Caco-2 (cell line): Measurements from ENCODE around the gene NLRP6. TPM values are rescaled to one million over a fixed set of nuclear protein-coding genes. Genes with fewer than 3 reads are reported as not detected.

Experiments
- BruUV-seq: library from RNA; stranded (reverse); fragments of 400-500 nt; replicated peaks from 2 replicates; lab custom pipeline; 2021; lab: Mats Ljungman, UMichigan
- CTCF ChIA-PET: fragments of 300-600 bp; sonication (Branson Sonifier 250); formaldehyde crosslinking; loops from one replicate; lab custom pipeline; 2022; ENCODE audit warnings: antibody characterized with exemption; lab: Charles Lee
- POLR2A ChIA-PET: fragments of 300-600 bp; sonication (Branson Sonifier 250); formaldehyde crosslinking; loops from one replicate; lab custom pipeline; 2022; ENCODE audit warnings: antibody characterized with exemption; lab: Charles Lee
- DNase-seq, 2 experiments: peaks; one replicate each; pipeline versions ENCODE4 v3.0.0 to v3.0.0-alpha.2; 2020 to 2022
- H3K27me3 ChIP-seq: replicated peaks from 2 replicates; pipeline ENCODE4 v1.6.0; 2011; ENCODE audit warnings: low read length; ENCODE audit not compliant: control insufficient read depth, insufficient read depth
- H3K36me3 ChIP-seq: 2 replicates; pipeline ENCODE4 v1.5.1; 2011; ENCODE audit warnings: low read length; ENCODE audit not compliant: control insufficient read depth, insufficient read depth
- H3K4me1 ChIP-seq: fragments of 250-450 bp; sonication (Bioruptor Pico); 2 replicates; pipeline ENCODE4 v1.5.1; 2020; ENCODE audit warnings: mild to moderate bottlenecking
- H3K4me3 ChIP-seq: 2 replicates; pipeline ENCODE4 v1.5.1; 2011; ENCODE audit warnings: low read depth, mild to moderate bottlenecking, control low read depth, low read length
- H3K9me3 ChIP-seq: fragments of 250-450 bp; sonication (Bioruptor Pico); 2 replicates; pipeline ENCODE4 v1.5.1; 2020; ENCODE audit warnings: mild to moderate bottlenecking, moderate library complexity
- H3K27ac Mint-ChIP-seq: one replicate; pipeline ENCODE4 v1.8.0; 2022; ENCODE audit warnings: mixed read lengths; ENCODE audit not compliant: unreplicated experiment
- H3K27me3 Mint-ChIP-seq: one replicate; pipeline ENCODE4 v1.8.0; 2022; ENCODE audit warnings: mixed read lengths; ENCODE audit not compliant: insufficient read depth, unreplicated experiment
- H3K36me3 Mint-ChIP-seq: one replicate; pipeline ENCODE4 v1.8.0; 2022; ENCODE audit warnings: mild to moderate bottlenecking, mixed read lengths; ENCODE audit not compliant: insufficient read depth, unreplicated experiment
- H3K4me1 Mint-ChIP-seq: one replicate; pipeline ENCODE4 v1.8.0; 2022; ENCODE audit warnings: low read depth, mixed read lengths; ENCODE audit not compliant: unreplicated experiment
- H3K4me3 Mint-ChIP-seq: one replicate; pipeline ENCODE4 v1.8.0; 2022; ENCODE audit warnings: mild to moderate bottlenecking, moderate library complexity, mixed read lengths; ENCODE audit not compliant: unreplicated experiment
- H3K9me3 Mint-ChIP-seq: one replicate; pipeline ENCODE4 v1.8.0; 2022; ENCODE audit warnings: mixed read lengths; ENCODE audit not compliant: unreplicated experiment
- intact Hi-C: fragments of 100-400 bp; cut with micrococcal nuclease; formaldehyde crosslinking; loops from one replicate; pipeline ENCODE4 v1.10.0; 2022; ENCODE audit not compliant: unreplicated experiment
- total RNA-seq: library from RNA; stranded (reverse); gene quantifications from 2 replicates; pipeline ENCODE4 v1.2.3, GENCODE V29; 2022
- TF ChIP-seq, protein P1 (sequence below), 2 experiments: fragments of 200-600 bp in 1 of 2; IDR thresholded peaks; 1 replicate in 1 of 2; 2 replicates in 1 of 2; pipeline versions ENCODE4 v1.5.1 to v1.8.0; 2011 to 2022; ENCODE audit warnings: antibody characterized with exemption in 1 of 2, control low read depth in 1 of 2, inconsistent platforms in 1 of 2, low read depth in 1 of 2, low read length in 1 of 2, mild to moderate bottlenecking in 1 of 2, moderate library complexity in 1 of 2; ENCODE audit not compliant: insufficient read depth in 1 of 2, severe bottlenecking in 1 of 2, unreplicated experiment in 1 of 2

Gene NLRP6
- total RNA-seq, 1 experiment from 2014 or later, result not detected

DNA sequence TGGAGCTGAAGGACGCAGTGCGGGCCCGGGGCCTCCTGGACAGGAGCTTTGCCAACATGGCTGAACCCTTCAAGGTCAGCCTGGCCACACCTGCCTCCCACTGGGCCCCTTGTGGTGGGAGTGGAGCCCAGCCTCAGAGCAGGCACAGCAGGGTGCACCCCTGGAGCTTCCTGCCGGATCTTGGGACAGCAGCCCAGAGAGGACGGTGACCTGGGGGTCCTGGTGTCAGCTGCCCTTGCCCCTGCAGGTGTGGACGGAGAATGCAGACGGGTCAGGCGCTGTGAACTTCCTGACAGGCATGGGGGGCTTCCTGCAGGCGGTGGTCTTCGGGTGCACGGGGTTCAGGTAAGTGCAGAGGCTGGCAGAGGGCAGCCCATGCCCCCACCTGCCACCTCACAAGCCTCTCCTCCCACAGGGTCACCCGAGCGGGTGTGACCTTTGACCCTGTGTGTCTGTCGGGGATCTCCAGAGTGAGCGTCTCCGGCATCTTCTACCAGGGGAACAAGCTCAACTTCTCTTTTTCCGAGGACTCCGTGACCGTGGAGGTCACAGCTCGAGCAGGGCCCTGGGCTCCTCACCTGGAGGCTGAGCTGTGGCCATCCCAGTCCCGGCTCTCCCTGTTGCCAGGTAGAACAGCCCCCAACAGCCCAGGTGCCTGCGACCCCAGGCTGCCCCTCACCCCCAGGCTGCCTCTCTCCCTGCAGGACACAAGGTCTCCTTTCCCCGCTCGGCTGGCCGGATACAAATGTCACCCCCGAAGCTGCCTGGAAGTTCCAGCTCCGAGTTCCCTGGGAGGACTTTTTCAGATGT lies 15.8 kb downstream of the NLRP6 start:
- Mint-ChIP-seq H3K36me3 (peaks cover 27% of the 10 kb centered on the region), H3K4me1 (no peaks in the 10 kb centered on the region), H3K9me3 (no peaks in the 10 kb centered on the region), H3K4me3 (no peak overlapping the region), H3K27me3 (no peaks in the 10 kb centered on the region), H3K27ac (no peak overlapping the region)
- BruUV-seq, result no TSS peak
- H3K4me1 ChIP-seq, result peaks cover 13% of the 10 kb centered on the region
- H3K9me3 ChIP-seq, result no peaks in the 10 kb centered on the region
- H3K27me3 ChIP-seq, result no peaks in the 10 kb centered on the region
- TF ChIP-seq, protein P1, sequence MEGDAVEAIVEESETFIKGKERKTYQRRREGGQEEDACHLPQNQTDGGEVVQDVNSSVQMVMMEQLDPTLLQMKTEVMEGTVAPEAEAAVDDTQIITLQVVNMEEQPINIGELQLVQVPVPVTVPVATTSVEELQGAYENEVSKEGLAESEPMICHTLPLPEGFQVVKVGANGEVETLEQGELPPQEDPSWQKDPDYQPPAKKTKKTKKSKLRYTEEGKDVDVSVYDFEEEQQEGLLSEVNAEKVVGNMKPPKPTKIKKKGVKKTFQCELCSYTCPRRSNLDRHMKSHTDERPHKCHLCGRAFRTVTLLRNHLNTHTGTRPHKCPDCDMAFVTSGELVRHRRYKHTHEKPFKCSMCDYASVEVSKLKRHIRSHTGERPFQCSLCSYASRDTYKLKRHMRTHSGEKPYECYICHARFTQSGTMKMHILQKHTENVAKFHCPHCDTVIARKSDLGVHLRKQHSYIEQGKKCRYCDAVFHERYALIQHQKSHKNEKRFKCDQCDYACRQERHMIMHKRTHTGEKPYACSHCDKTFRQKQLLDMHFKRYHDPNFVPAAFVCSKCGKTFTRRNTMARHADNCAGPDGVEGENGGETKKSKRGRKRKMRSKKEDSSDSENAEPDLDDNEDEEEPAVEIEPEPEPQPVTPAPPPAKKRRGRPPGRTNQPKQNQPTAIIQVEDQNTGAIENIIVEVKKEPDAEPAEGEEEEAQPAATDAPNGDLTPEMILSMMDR (IDR thresholded peaks at IDR 0.05; ENCODE audit: insufficient read depth in 1 of 2, low read depth in 1 of 2, low read length in 1 of 2, severe bottlenecking in 1 of 2, unreplicated experiment in 1 of 2), result no peak
- no peaks in the 10 kb centered on the region for H3K36me3 ChIP-seq
- intact Hi-C loops, result no loop called here
- ChIA-PET POLR2A (no interaction called here), CTCF (no interaction called here)
- no peak overlapping the region for H3K4me3 ChIP-seq
- DNase-seq, result peak in 1 of 2 experiments; percentile 26

DNA sequence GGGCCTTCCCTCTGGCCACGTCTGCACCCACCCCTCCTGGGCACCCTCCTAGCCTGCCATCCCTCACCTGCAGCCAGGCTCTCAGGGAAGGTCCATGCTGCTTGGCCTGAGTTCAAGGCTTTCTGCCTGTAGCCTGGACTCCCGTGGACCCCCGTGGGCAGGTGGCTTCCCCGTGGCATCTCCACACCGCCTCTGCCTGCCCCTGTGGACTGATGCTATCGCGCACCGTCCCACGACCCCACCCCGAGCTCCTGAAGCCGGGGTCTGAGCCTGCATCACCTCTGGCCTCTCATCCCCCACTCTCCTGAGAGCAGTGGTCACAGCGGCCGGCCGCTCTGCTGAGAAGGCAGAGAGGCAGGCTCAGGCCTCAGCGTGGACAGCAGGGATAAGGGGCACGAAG lies 16.6 kb downstream of the NLRP6 start:
- CTCF ChIA-PET, result no interaction called here

DNA sequence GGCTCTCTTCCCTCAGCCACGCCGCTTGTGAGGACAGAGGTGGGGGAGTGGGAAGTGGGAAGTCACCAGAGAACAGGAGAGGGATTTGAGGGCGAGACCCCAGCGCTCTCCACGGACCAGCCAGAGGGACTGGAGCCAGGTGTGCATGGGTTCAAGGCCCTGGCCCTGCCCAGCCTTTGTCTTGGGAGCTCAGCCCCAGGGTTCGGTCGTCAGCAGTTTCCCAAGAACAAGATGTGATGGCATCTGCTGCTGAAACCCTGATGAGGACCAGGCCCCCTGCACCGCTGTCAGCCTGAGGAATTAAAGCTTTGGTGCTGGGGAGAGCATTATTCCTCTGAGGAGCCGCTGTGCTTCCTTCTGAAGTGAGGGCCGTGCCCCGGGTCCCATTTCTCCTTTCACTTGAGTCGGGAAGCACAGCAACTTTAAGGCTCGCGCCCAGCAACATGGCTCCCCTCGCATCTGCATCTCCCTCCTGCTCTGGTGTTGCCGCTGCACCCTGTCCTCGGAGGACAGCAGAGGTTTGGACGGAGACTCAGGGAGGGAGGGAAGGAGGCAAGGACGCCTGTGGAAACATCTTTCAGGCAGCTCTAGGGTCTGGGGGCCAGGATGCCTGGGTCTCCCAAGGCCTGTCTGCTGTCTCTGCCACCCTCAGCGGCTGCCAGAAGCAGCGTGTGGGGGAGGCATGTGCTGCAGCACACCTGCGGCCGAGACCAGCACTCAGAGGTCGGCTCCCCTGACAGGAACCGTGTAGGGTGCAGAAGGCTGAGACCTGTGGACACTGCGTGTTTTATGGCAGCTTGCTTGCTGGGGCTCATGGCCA lies 17.4 kb downstream of the NLRP6 start:
- CTCF ChIA-PET, result no interaction called here
- Mint-ChIP-seq H3K9me3 (no peaks in the 10 kb centered on the region), H3K27ac (no peak overlapping the region), H3K4me1 (peaks cover 6% of the 10 kb centered on the region), H3K27me3 (no peaks in the 10 kb centered on the region), H3K4me3 (no peak overlapping the region), H3K36me3 (peaks cover 27% of the 10 kb centered on the region)
- Histone ChIP-seq H3K27me3 (no peaks in the 10 kb centered on the region), H3K4me1 (peaks cover 15% of the 10 kb centered on the region), H3K36me3 (no peaks in the 10 kb centered on the region), H3K4me3 (no peak overlapping the region), H3K9me3 (no peaks in the 10 kb centered on the region)
- intact Hi-C loops, result no loop called here
- no peak for DNase-seq
- TF ChIP-seq, protein P1 (IDR thresholded peaks at IDR 0.05; ENCODE audit: insufficient read depth in 1 of 2, low read depth in 1 of 2, low read length in 1 of 2, severe bottlenecking in 1 of 2, unreplicated experiment in 1 of 2), result no peak
- POLR2A ChIA-PET, result interaction anchor here (1.1 kb wide), 1 partner anchor 88 kb away, joined by 4 read pairs; the partner anchor contains the start of genes BET1L and RIC8A
- BruUV-seq, result TSS peak; percentile 32

More for the DNA sequence above, 16.6 kb downstream of the NLRP6 start:
- no peaks in the 10 kb centered on the region for H3K9me3 Mint-ChIP-seq
- no peaks in the 10 kb centered on the region for H3K27me3 ChIP-seq
- H3K27me3 Mint-ChIP-seq, result no peaks in the 10 kb centered on the region
- H3K9me3 ChIP-seq, result no peaks in the 10 kb centered on the region
- H3K4me3 Mint-ChIP-seq, result no peak overlapping the region
- H3K36me3 ChIP-seq, result no peaks in the 10 kb centered on the region
- TF ChIP-seq, protein P1 (IDR thresholded peaks at IDR 0.05; ENCODE audit: insufficient read depth in 1 of 2, low read depth in 1 of 2, low read length in 1 of 2, severe bottlenecking in 1 of 2, unreplicated experiment in 1 of 2), result no peak
- no peak for DNase-seq
- H3K4me1 Mint-ChIP-seq, result no peaks in the 10 kb centered on the region
- H3K27ac Mint-ChIP-seq, result no peak overlapping the region
- H3K4me3 ChIP-seq, result no peak overlapping the region
- intact Hi-C loops, result no loop called here
- peaks cover 10% of the 10 kb centered on the region for H3K4me1 ChIP-seq
- BruUV-seq, result no TSS peak
- H3K36me3 Mint-ChIP-seq, result peaks cover 27% of the 10 kb centered on the region
- POLR2A ChIA-PET, result interaction anchor here (1.1 kb wide), 1 partner anchor 88 kb away, joined by 4 read pairs; the partner anchor contains the start of genes BET1L and RIC8A
